Left ventricle myocardium inferior (tissue), 1 donor: ENCODE data around the gene GJB6. TPM values are rescaled to one million over a fixed set of nuclear protein-coding genes. Genes with fewer than 3 reads are reported as not detected.
A peak's percentile ranks its signal among the peaks of the same experiment; 100 is the strongest.

Experiments used
- DNase-seq: peaks from one replicate; pipeline ENCODE4 v3.0.0-alpha.2; 2020
- H3K27ac ChIP-seq: fragments of 200-600 bp; replicated peaks from 2 replicates; pipeline ENCODE4 v1.8.0; 2021
- H3K27me3 ChIP-seq: fragments of 200-600 bp; 2 replicates; pipeline ENCODE4 v1.8.0; 2021; ENCODE audit warnings: low read depth
- H3K36me3 ChIP-seq: fragments of 200-600 bp; 2 replicates; pipeline ENCODE4 v1.8.0; 2021
- H3K4me1 ChIP-seq: fragments of 200-600 bp; 2 replicates; pipeline ENCODE4 v1.8.0; 2021
- H3K4me3 ChIP-seq: fragments of 200-600 bp; 2 replicates; pipeline ENCODE4 v1.8.0; 2021; ENCODE audit warnings: mild to moderate bottlenecking, moderate library complexity
- H3K9me3 ChIP-seq: fragments of 200-600 bp; replicated peaks from 2 replicates; pipeline ENCODE4 v1.8.0; 2021
- intact Hi-C: fragments of 100-400 bp; cut with micrococcal nuclease; formaldehyde crosslinking; loops from one replicate; pipeline ENCODE4 v1.11.0; 2022
- total RNA-seq: library from RNA; stranded (reverse); fragmentation: NEBNext Ultra II Directional; extraction: Animal tissue kit (Norgen Biotek cat#: 25700); gene quantifications from one replicate; pipeline ENCODE4 v1.2.1, GENCODE V29; 2021
- TF ChIP-seq, protein P1 (sequence below): fragments of 200-600 bp; IDR thresholded peaks from 2 replicates; pipeline ENCODE4 v1.8.0; 2021; ENCODE audit warnings: antibody characterized with exemption, mild to moderate bottlenecking, borderline replicate concordance
- donor health status: DM: no; HTN: yes; CAD: no; lungs with severe emphysema.

The GJB6 gene
- total RNA-seq, 1 donor from 2014 or later, result not detected

DNA sequence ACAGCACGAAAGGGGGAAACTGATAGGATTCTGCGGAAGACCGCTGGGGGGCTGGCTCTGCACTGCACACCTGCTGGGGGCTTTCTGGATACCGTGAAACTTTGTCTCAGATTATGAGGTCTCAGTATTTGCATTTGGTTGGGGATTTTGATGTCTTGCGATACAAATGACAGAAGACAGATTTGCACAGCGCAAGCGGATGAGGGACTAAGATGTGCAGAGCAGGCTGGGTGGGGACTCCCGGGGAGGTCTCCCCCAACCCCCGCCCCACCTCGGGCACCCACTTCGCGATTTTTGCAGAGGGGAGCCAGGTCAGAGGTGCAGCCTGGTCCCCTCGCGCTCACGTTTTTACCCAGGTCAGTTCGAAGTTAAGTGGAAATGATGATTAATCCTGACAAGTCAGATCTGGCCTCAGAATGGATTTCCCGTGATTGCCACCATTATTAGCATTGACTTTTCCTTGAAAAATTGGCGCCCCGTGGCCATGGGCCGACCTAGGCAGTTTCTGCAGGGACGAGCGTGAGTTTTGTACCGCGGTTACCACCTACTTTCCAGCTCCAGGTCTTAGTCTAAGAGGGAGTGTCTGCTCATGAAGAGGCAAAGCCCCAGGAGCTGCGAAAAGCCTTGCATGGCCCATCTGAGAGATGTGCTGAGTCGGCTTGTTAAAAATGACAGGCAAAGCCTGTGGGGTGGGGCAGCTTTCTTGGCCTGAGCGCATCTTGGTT, 38.0 kb downstream of the GJB6 start:
- H3K4me3 ChIP-seq, result peak overlapping the region; percentile 75
- H3K4me1 ChIP-seq, result peaks cover 29% of the 10 kb centered on the region
- no peak for DNase-seq
- TF ChIP-seq, protein P1, sequence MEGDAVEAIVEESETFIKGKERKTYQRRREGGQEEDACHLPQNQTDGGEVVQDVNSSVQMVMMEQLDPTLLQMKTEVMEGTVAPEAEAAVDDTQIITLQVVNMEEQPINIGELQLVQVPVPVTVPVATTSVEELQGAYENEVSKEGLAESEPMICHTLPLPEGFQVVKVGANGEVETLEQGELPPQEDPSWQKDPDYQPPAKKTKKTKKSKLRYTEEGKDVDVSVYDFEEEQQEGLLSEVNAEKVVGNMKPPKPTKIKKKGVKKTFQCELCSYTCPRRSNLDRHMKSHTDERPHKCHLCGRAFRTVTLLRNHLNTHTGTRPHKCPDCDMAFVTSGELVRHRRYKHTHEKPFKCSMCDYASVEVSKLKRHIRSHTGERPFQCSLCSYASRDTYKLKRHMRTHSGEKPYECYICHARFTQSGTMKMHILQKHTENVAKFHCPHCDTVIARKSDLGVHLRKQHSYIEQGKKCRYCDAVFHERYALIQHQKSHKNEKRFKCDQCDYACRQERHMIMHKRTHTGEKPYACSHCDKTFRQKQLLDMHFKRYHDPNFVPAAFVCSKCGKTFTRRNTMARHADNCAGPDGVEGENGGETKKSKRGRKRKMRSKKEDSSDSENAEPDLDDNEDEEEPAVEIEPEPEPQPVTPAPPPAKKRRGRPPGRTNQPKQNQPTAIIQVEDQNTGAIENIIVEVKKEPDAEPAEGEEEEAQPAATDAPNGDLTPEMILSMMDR, result no peak
- no peak overlapping the region for H3K27ac ChIP-seq
- H3K9me3 ChIP-seq, result no peaks in the 10 kb centered on the region
- H3K27me3 ChIP-seq, result peaks cover 66% of the 10 kb centered on the region
- no peaks in the 10 kb centered on the region for H3K36me3 ChIP-seq
- intact Hi-C loops, result no loop called here

DNA sequence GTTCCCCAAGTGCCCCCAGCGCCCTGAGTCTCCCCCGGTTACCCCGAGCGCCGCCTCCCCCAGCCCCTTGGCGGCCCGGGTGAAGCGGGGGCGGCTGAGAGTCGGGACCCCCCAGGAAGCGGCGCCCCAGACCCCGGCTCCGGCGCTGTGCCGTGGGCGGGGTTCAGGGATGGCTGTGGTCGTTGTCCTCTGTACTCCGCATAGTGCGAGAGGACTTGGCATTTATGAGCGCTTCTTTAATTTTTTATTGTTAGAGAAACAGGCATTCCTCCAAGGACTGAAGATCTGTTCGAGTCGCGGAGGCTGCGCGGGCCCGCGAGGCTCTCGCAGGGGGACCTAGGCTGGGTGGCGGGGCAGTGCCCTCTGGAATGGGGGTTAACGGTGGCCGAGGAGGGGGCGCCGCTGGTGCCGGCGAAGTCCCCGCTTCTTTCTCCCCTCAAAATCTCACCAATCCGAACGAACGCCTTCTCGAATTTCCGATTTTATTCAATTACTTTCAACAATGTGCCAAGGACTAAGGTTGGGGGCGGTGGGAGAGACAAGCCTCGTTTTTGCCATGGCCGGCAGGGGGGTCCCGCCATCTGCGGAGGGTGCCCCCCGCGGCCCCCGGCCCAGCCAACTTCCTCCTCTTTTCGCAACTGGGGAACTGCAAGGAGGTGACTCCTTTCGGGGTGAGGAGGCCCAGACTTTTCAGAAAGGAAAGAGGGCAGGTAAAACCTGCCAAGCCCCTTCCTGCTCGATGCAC, 38.8 kb downstream of the GJB6 start:
- H3K4me1 ChIP-seq, result peaks cover 29% of the 10 kb centered on the region
- H3K27ac ChIP-seq, result no peak overlapping the region
- DNase-seq, result no peak
- H3K9me3 ChIP-seq, result no peaks in the 10 kb centered on the region
- H3K4me3 ChIP-seq, result peak overlapping the region; percentile 75
- intact Hi-C loops, result no loop called here
- peaks cover 66% of the 10 kb centered on the region for H3K27me3 ChIP-seq
- TF ChIP-seq, protein P1, result no peak
- H3K36me3 ChIP-seq, result no peaks in the 10 kb centered on the region

GRCh38 chr13:20192836-20193161, 39.3 kb downstream of the GJB6 start, which contains the start of gene GJB2:
GJB2 (minus strand) TSS chr13:20192938; CDS start chr13:20189581, 3,357 bp downstream.
- Histone ChIP-seq H3K27me3 (peaks cover 69% of the 10 kb centered on the region), H3K27ac (no peak within 1 kb of the TSS)

GRCh38 chr13:20192158-20192835, 39.8 kb downstream of the GJB6 start:
- intact Hi-C loops, result no loop called here
- H3K9me3 ChIP-seq, result no peaks in the 10 kb centered on the region
- peak overlapping the region; percentile 75 for H3K4me3 ChIP-seq
- H3K4me1 ChIP-seq, result peaks cover 29% of the 10 kb centered on the region
- DNase-seq, result no peak
- no peak overlapping the region for H3K27ac ChIP-seq
- no peaks in the 10 kb centered on the region for H3K36me3 ChIP-seq
- peaks cover 69% of the 10 kb centered on the region for H3K27me3 ChIP-seq
- TF ChIP-seq, protein P1, result no peak

More at GRCh38 chr13:20192836-20193161, 39.3 kb downstream of the GJB6 start, which contains the start of gene GJB2:
- intact Hi-C loops, result no loop called here
- no peak for DNase-seq
- no peaks in the 10 kb centered on the region for H3K9me3 ChIP-seq
- H3K36me3 ChIP-seq, result no peaks in the 10 kb centered on the region
- peak within 1 kb of the TSS; percentile 75 for H3K4me3 ChIP-seq
- H3K4me1 ChIP-seq, result peaks cover 29% of the 10 kb centered on the region
- TF ChIP-seq, protein P1, result no peak

DNA sequence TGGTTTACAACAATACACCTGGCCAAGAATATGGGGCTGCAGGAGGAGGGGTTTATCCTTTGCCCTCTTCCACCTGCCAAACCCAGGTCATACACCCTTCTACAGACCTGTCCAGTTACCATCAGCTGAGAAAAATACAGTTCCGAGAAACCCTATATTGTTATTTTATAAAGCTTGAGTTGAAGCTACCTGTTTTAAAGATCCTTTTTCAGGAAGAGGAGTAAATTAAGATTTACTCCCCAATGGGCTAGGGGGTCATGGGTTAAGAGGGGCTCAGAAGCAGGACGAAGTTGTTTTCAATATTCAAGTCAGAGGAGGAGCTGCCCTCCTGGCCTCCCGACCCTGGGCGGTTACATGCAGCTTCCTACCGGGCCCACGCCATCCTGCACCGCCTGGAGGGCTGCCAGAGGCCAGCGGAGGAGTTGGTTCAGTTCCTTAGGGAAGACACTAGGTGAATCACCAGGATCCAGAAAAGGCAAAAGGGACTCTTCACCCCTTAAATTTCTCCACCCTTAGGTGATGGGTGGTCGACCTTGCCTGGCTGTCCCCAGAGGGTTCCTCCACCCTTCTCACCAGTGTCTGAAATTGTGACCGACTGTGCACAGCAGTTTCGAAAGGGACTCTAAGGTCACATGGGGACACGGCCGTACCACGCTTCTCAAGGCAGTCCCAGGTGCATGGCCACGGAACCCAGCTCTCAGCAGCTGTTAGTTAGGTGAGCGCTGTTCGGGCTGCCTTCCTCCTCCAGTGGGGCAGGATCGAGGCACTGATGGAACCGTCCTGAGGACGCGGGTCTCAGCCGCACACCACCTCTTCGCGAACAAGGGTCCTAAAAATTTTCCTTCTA, 40.6 kb downstream of the GJB6 start:
- Histone ChIP-seq H3K27ac (no peak overlapping the region), H3K4me3 (peak overlapping the region; percentile 75), H3K9me3 (no peaks in the 10 kb centered on the region), H3K27me3 (peaks cover 70% of the 10 kb centered on the region), H3K36me3 (no peaks in the 10 kb centered on the region), H3K4me1 (peaks cover 29% of the 10 kb centered on the region)
- no peak for DNase-seq
- TF ChIP-seq, protein P1, result no peak
- intact Hi-C loops, result no loop called here
